ENCODE data around the gene INPP5F.
"Not testable (repeated sequence)": the region's sequence is repeated elsewhere in the genome, so short reads cannot be mapped to it uniquely, and the experiment has no call there.

INPP5F gene

GRCh38 chr10:119772334-119772733 is 46.5 kb downstream of the INPP5F start:
- in situ Hi-C loops (cut with MboI; ENCODE audit: low sequenced_read_pairs), result no loop called here

- in situ Hi-C loops (cut with MboI; ENCODE audit: low sequenced_read_pairs), result not testable (repeated sequence)
Measured at GRCh38 chr10:119773041-119773440, 47.2 kb downstream of the INPP5F start.

GRCh38 chr10:119775529-119775928 is 49.7 kb downstream of the INPP5F start:
- in situ Hi-C loops (cut with MboI; ENCODE audit: low sequenced_read_pairs), result no loop called here

GRCh38 chr10:119776536-119776935 is 50.7 kb downstream of the INPP5F start:
- in situ Hi-C loops (cut with MboI; ENCODE audit: low sequenced_read_pairs), result no loop called here

GRCh38 chr10:119777686-119778085 is 51.8 kb downstream of the INPP5F start:
- in situ Hi-C loops (cut with MboI; ENCODE audit: low sequenced_read_pairs), result no loop called here

- in situ Hi-C loops (cut with MboI; ENCODE audit: low sequenced_read_pairs), result no loop called here
Measured at GRCh38 chr10:119778776-119779445, 53.1 kb downstream of the INPP5F start.

GRCh38 chr10:119780879-119781480 is 55.1 kb downstream of the INPP5F start:
- in situ Hi-C loops (cut with MboI; ENCODE audit: low sequenced_read_pairs), result no loop called here

GRCh38 chr10:119781498-119781897 is 55.6 kb downstream of the INPP5F start:
- in situ Hi-C loops (cut with MboI; ENCODE audit: low sequenced_read_pairs), result no loop called here

- in situ Hi-C loops (cut with MboI; ENCODE audit: low sequenced_read_pairs), result no loop called here
Measured at GRCh38 chr10:119782981-119783664, 57.3 kb downstream of the INPP5F start.

GRCh38 chr10:119783665-119784027 is 57.8 kb downstream of the INPP5F start:
- in situ Hi-C loops (cut with MboI; ENCODE audit: low sequenced_read_pairs), result no loop called here

- in situ Hi-C loops (cut with MboI; ENCODE audit: low sequenced_read_pairs), result no loop called here
Measured at GRCh38 chr10:119784340-119785067, 58.7 kb downstream of the INPP5F start.

- in situ Hi-C loops (cut with MboI; ENCODE audit: low sequenced_read_pairs), result no loop called here
Measured at GRCh38 chr10:119786117-119786769, 60.4 kb downstream of the INPP5F start.

GRCh38 chr10:119795101-119795500 is 69.3 kb downstream of the INPP5F start:
- in situ Hi-C loops (cut with MboI; ENCODE audit: low sequenced_read_pairs), result not testable (repeated sequence)

GRCh38 chr10:119796039-119796438 is 70.2 kb downstream of the INPP5F start:
- in situ Hi-C loops (cut with MboI; ENCODE audit: low sequenced_read_pairs), result no loop called here

GRCh38 chr10:119801176-119801575 is 75.3 kb downstream of the INPP5F start:
- in situ Hi-C loops (cut with MboI; ENCODE audit: low sequenced_read_pairs), result no loop called here

- in situ Hi-C loops (cut with MboI; ENCODE audit: low sequenced_read_pairs), result no loop called here
Measured at GRCh38 chr10:119801998-119802538, 76.2 kb downstream of the INPP5F start.

GRCh38 chr10:119803264-119803663 is 77.4 kb downstream of the INPP5F start:
- in situ Hi-C loops (cut with MboI; ENCODE audit: low sequenced_read_pairs), result no loop called here

GRCh38 chr10:119805702-119806230 is 79.9 kb downstream of the INPP5F start:
- in situ Hi-C loops (cut with MboI; ENCODE audit: low sequenced_read_pairs), result no loop called here

GRCh38 chr10:119806334-119807130 is 80.7 kb downstream of the INPP5F start:
- in situ Hi-C loops (cut with MboI; ENCODE audit: low sequenced_read_pairs), result no loop called here

All from HL-60/S4 (cell line).